Stimulated activated CD4-positive, alpha-beta T cell treated with anti-CD3 and anti-CD28 coated beads, Interleukin-15, amount 100 ng/mL, for 48 hours (primary cell): Measurements from ENCODE around the gene DNAH1.
A peak's percentile ranks its signal among the peaks of the same experiment; 100 is the strongest.

Source experiments
- DNase-seq, 2 donors: peaks; one replicate each; pipeline ENCODE4 v3.0.0-alpha.2; 2020; ENCODE audit warnings: low read depth in 2 of 2

Gene DNAH1

GRCh38 chr3:52290596-52291507, 25.3 kb upstream of the DNAH1 start:
- DNase-seq: no peak

- peak in 1 of 2 donors; percentile 31 for DNase-seq
Observed at GRCh38 chr3:52291508-52292181, 24.5 kb upstream of the DNAH1 start.

- no peak for DNase-seq
Observed at GRCh38 chr3:52292247-52293065, 23.7 kb upstream of the DNAH1 start.

- no peak for DNase-seq
Observed at GRCh38 chr3:52293491-52294319, 22.4 kb upstream of the DNAH1 start.

- no peak for DNase-seq
Observed at GRCh38 chr3:52294320-52295150, 21.6 kb upstream of the DNAH1 start.

GRCh38 chr3:52295671-52296208, 20.4 kb upstream of the DNAH1 start:
- DNase-seq: no peak

GRCh38 chr3:52297242-52298148, 18.6 kb upstream of the DNAH1 start:
- no peak for DNase-seq

- DNase-seq: no peak
Observed at GRCh38 chr3:52298149-52299098, 17.7 kb upstream of the DNAH1 start.

GRCh38 chr3:52299247-52299878, 16.8 kb upstream of the DNAH1 start:
- no peak for DNase-seq

- DNase-seq: no peak
Observed at GRCh38 chr3:52299879-52300611, 16.1 kb upstream of the DNAH1 start.

- DNase-seq: no peak
Observed at GRCh38 chr3:52302426-52303145, 13.5 kb upstream of the DNAH1 start.

GRCh38 chr3:52303811-52304210, 12.3 kb upstream of the DNAH1 start:
- no peak for DNase-seq

GRCh38 chr3:52305926-52306325, 10.2 kb upstream of the DNAH1 start:
- DNase-seq: no peak

GRCh38 chr3:52306978-52307377, 9.1 kb upstream of the DNAH1 start:
- DNase-seq: no peak

GRCh38 chr3:52308308-52308707, 7.8 kb upstream of the DNAH1 start:
- DNase-seq: no peak
